ENCODE data around the gene LHCGR. TPM values are rescaled to one million over a fixed set of nuclear protein-coding genes. Genes with fewer than 3 reads are reported as not detected.

LHCGR gene
- polyA plus RNA-seq, 1 of the 3 experiments (the other 2 are of a cell fraction): not detected

GRCh38 chr2:48721158-48721557 is 34.4 kb downstream of the LHCGR start:
- H3K9me3 ChIP-seq: no peaks in the 10 kb centered on the region
- no peaks in the 10 kb centered on the region for H3K79me2 ChIP-seq (ENCODE audit: insufficient read depth)
- no peaks in the 10 kb centered on the region for H3K36me3 ChIP-seq (replicated peaks in 1 of 2; ENCODE audit: control insufficient read depth in 1 of 2, insufficient read depth in 2 of 2, low read length in 1 of 2)
- DNase-seq: no peak
- no peaks in the 10 kb centered on the region for H3F3A ChIP-seq (replicated peaks; ENCODE audit: insufficient read depth)
- H3K27me3 ChIP-seq (ENCODE audit: insufficient read depth): no peaks in the 10 kb centered on the region
- H3K27ac ChIP-seq (ENCODE audit: low read depth in 2 of 2, low read length in 1 of 2): no peak overlapping the region
- no peak overlapping the region for H3K4me2 ChIP-seq
- no peak overlapping the region for H2AFZ ChIP-seq (ENCODE audit: low read depth)
- POLR2A ChIA-PET: no interaction called here
- no peaks in the 10 kb centered on the region; a peak in 1 of 4 replicates for H3K4me1 ChIP-seq (ENCODE audit: control insufficient read depth in 1 of 2, insufficient read depth in 2 of 2, low read depth in 1 of 2, low read length in 1 of 2)
- no peaks in the 10 kb centered on the region for H4K20me1 ChIP-seq (ENCODE audit: insufficient read depth)
- CTCF ChIA-PET: interaction anchor here (1.1 to 1.3 kb wide), 2 partner anchors 12 to 199 kb away, joined by 3 read pairs; no protein-coding TSS in a partner anchor
- TF ChIP-seq CHD2 (IDR thresholded peaks at IDR 0.05; ENCODE audit: low read length, partially characterized antibody) (no peak), ELF1 (IDR thresholded peaks at IDR 0.05) (no peak), PBX3 (IDR thresholded peaks at IDR 0.05) (no peak), FOSL2 (IDR thresholded peaks at IDR 0.05; ENCODE audit: borderline replicate concordance, low read depth) (no peak), TAF1 (IDR thresholded peaks at IDR 0.05; ENCODE audit: borderline replicate concordance, low read depth, low read length) (no peak), RXRA (IDR thresholded peaks at IDR 0.05; ENCODE audit: borderline replicate concordance, low read depth) (no peak), IRF3 (IDR thresholded peaks at IDR 0.05; ENCODE audit: low read depth, low read length) (no peak), RCOR1 (IDR thresholded peaks at IDR 0.05; ENCODE audit: low read length) (no peak), MXI1 (IDR thresholded peaks at IDR 0.05; ENCODE audit: low read depth, low read length) (no peak), MEF2A (IDR thresholded peaks at IDR 0.05; ENCODE audit: borderline replicate concordance, low read depth) (no peak)
- no peak overlapping the region for H3K9ac ChIP-seq
- no peak overlapping the region for H3K4me3 ChIP-seq (ENCODE audit: low read depth in 2 of 2, low read length in 1 of 2)
- H3K9me2 ChIP-seq: no peaks in the 10 kb centered on the region
- WGBS (ENCODE audit: low lambda C conversion rate): 36% methylated on average over 2 of the region's 2 CpGs

- no peak overlapping the region for H3K9ac ChIP-seq
- no peaks in the 10 kb centered on the region for H3K79me2 ChIP-seq (ENCODE audit: insufficient read depth)
- H3F3A ChIP-seq (replicated peaks; ENCODE audit: insufficient read depth): no peaks in the 10 kb centered on the region
- no peaks in the 10 kb centered on the region for H3K36me3 ChIP-seq (replicated peaks in 1 of 2; ENCODE audit: control insufficient read depth in 1 of 2, insufficient read depth in 2 of 2, low read length in 1 of 2)
- H3K9me3 ChIP-seq: no peaks in the 10 kb centered on the region
- no peak overlapping the region for H3K4me2 ChIP-seq
- CTCF ChIA-PET: no interaction called here
- WGBS (ENCODE audit: low lambda C conversion rate): 63% methylated on average over 3 of the region's 3 CpGs
- TF ChIP-seq RCOR1 (IDR thresholded peaks at IDR 0.05; ENCODE audit: low read length) (no peak), USF1 (IDR thresholded peaks at IDR 0.05; ENCODE audit: borderline replicate concordance, low read depth) (no peak), NFIC (IDR thresholded peaks at IDR 0.05; ENCODE audit: borderline replicate concordance) (no peak), SIN3A (IDR thresholded peaks at IDR 0.05; ENCODE audit: borderline replicate concordance, low read depth, low read length) (no peak), EP300 (IDR thresholded peaks at IDR 0.05; ENCODE audit: borderline replicate concordance in 1 of 2, low read depth in 1 of 2, low read length in 1 of 2) (no peak), GATA2 (CRISPR knock-in tag; IDR thresholded peaks at IDR 0.05) (no peak), IRF3 (IDR thresholded peaks at IDR 0.05; ENCODE audit: low read depth, low read length) (no peak)
- no peaks in the 10 kb centered on the region; a peak in 1 of 4 replicates for H3K4me1 ChIP-seq (ENCODE audit: control insufficient read depth in 1 of 2, insufficient read depth in 2 of 2, low read depth in 1 of 2, low read length in 1 of 2)
- no peak overlapping the region for H3K27ac ChIP-seq (ENCODE audit: low read depth in 2 of 2, low read length in 1 of 2)
- POLR2A ChIA-PET: no interaction called here
- DNase-seq: no peak
- H3K4me3 ChIP-seq (ENCODE audit: low read depth in 2 of 2, low read length in 1 of 2): no peak overlapping the region
- H2AFZ ChIP-seq (ENCODE audit: low read depth): no peak overlapping the region
- H3K27me3 ChIP-seq (ENCODE audit: insufficient read depth): no peaks in the 10 kb centered on the region
- H4K20me1 ChIP-seq (ENCODE audit: insufficient read depth): no peaks in the 10 kb centered on the region
- H3K9me2 ChIP-seq: no peaks in the 10 kb centered on the region
Observed at GRCh38 chr2:48719480-48720177, 35.9 kb downstream of the LHCGR start.
